Fibroblast of mammary gland (primary cell): ENCODE results near the gene MTCL1.

Experiments
- DNase-seq: peaks from one replicate; pipeline ENCODE4 v3.0.0-alpha.2; 2010; ENCODE audit warnings: low read depth
- H3K4me3 ChIP-seq: 2 replicates; pipeline ENCODE4 v1.5.1; 2011; ENCODE audit warnings: low read depth, mild to moderate bottlenecking, low read length, moderate library complexity; ENCODE audit not compliant: control insufficient read depth
- CTCF ChIP-seq: conservative IDR thresholded peaks from 2 replicates; pipeline ENCODE4 v1.5.1; 2011; ENCODE audit warnings: low read depth, low read length, inconsistent platforms; ENCODE audit not compliant: control insufficient read depth, insufficient read depth

Gene MTCL1

DNA sequence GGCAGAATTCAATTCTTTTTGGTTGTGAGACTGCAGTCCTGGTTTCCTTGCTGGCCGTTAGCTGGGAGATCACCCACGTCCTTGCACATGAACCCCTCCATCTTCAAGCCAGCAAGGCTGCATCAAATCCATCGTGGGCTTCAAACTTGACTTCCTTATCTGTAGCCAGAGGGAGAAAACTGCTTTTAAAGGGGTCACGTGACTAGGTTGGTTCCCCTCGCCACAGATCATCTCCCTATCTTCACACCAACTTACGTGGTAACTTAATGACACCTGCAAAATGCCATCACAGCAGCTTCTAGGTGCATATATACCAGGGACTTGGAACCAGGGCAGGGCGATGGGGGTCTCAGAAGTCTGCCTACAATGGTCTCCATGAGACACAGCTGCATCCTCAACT, 169.5 kb downstream of the MTCL1 start:
- no peak for TF ChIP-seq CTCF
- H3K4me3 ChIP-seq: no peak overlapping the region
- DNase-seq: no peak

DNA sequence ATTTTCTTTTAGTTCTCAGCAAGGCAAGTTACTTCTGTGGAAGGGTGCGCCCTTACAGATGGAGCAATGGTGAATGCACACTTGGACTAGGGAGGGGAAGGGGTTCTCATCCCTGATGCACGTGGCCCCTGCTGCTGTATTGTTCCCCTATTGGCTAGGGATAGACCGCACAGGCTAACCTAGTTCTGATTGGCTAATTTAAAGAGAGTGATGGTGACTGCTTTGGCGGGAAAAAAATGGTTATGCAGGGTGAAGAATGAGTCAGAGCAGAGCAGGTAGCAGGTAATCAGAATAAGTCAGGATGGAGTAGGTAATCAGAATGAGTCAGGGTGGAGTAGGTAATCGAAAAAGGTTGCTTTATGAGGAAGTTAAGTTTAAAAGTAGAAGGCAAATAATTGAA, 171.5 kb downstream of the MTCL1 start:
- DNase-seq: no peak
- no peak for TF ChIP-seq CTCF
- no peak overlapping the region for H3K4me3 ChIP-seq

DNA sequence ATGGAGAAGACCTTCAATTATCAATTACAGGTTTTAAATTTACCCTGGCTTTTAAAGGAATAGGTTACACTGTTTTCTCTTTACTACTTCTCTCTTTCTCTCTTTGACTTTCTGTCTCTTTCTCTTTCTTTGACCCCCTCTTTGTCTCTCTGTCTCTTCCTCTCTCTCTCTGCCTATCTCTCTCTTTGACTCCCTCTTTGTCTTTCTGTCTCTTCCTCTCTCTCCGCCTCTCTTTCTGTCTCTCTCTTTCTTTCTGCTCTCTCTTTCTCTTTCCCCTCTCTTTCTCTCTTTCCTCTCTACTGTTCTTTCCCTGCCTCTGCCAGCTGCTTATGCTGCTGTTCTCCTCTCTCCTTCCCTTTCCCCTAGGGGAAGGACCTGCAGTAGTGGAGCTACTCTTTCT, 175.7 kb downstream of the MTCL1 start:
- TF ChIP-seq CTCF: no peak
- H3K4me3 ChIP-seq: no peak overlapping the region
- no peak for DNase-seq
